Cardiac ventricle fibroblast (primary cell): Measurements from ENCODE around the gene FGFBP2. TPM values are rescaled to one million over a fixed set of nuclear protein-coding genes. Genes with fewer than 3 reads are reported as not detected.

Source experiments
- total RNA-seq: library from RNA; depleted of rRNA; stranded (reverse); fragments of >200 nt; gene quantifications from 2 replicates; pipeline ENCODE4 v1.2.3, GENCODE V29; 2015

Gene FGFBP2, protein sequence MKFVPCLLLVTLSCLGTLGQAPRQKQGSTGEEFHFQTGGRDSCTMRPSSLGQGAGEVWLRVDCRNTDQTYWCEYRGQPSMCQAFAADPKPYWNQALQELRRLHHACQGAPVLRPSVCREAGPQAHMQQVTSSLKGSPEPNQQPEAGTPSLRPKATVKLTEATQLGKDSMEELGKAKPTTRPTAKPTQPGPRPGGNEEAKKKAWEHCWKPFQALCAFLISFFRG
- 0.73 and 1.3 TPM in 2 replicates for total RNA-seq

GRCh38 chr4:15963001-15963451 is at the start of gene FGFBP2:
Gene FGFBP2 (minus strand): TSS chr4:15963175. CDS start chr4:15963129, 46 bp downstream.

DNA sequence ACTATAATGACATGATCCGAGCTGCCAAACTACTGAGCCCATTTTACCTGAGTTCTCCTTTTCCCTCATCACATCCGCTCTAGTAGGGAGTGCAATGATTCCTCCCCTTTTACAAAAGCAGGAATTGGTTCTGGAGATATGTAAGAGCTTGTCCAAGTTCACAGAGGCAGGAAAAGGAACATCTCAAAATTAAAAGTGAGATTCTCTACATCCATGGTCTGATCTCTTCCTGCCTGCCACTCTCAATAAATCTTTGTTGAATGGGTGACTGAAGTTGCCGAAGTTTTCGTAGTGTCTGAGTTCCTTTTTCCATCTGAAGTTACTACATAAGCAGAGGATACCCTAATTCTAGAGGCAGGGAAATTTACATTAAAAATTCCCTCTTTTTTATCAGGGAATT is 24.3 kb downstream of the FGFBP2 start, which contains the start of gene FGFBP1:
TSS of gene FGFBP1 (minus strand) at position 101 of the 400 bp plus-strand sequence. CDS start 2,108 bp downstream, outside the sequence.

Other genes with a start within 250 kb of the FGFBP2 start
- 0.12 and 0.15 TPM in 2 replicates for gene CD38, start 184.8 kb downstream of the FGFBP2 start, total RNA-seq
- not detected in 2 replicates for gene FGFBP1, start 24.4 kb downstream of the FGFBP2 start, total RNA-seq
- not detected in 2 replicates for gene PROM1, start 120.8 kb upstream of the FGFBP2 start, total RNA-seq